K562 (cell line): Measurements from ENCODE around the gene TOX3. TPM values are rescaled to one million over a fixed set of nuclear protein-coding genes. Genes with fewer than 3 reads are reported as not detected.

Experiments used
- ATAC-seq: fragments of 200-7000 bp; cut with Tn5 transposase; 3 replicates; pipeline ENCODE4 v1.9.1; 2020; ENCODE audit warnings: moderate library complexity
- BruUV-seq: library from RNA; stranded (reverse); fragments of 400-500 nt; replicated peaks from 2 replicates; lab custom pipeline; 2021; lab: Mats Ljungman, UMichigan
- CTCF ChIA-PET: fragments of 300-600 bp; formaldehyde crosslinking; extraction: SDS; loops from one replicate; lab custom pipeline; 2021; ENCODE audit warnings: low intra/inter-chr PET ratio; lab: Yijun Ruan, JAX
- POLR2A ChIA-PET: fragments of 300-600, 350-650 bp; sonication (Branson Sonifier 250); formaldehyde crosslinking; extraction: SDS; loops from one replicate; lab custom pipeline; 2021; ENCODE audit warnings: antibody characterized with exemption, inconsistent platforms; lab: Yijun Ruan, JAX
- DNase-seq, 4 experiments: peaks; one replicate each; pipeline versions ENCODE4 v3.0.0 to v3.0.0-alpha.2; 2011 to 2018; ENCODE audit warnings: low spot score in 3 of 4, mixed read lengths in 3 of 4; ENCODE audit errors: extremely low read depth in 1 of 4
- FAIRE-seq: peaks from 2 replicates; lab custom pipeline; 2011; peaks lifted over from hg19 to GRCh38; lab: Jason Lieb, UNC
- H2AFZ ChIP-seq: 2 replicates; pipeline ENCODE4 v1.6.0; 2011; ENCODE audit warnings: low read depth, low read length, control low read depth, inconsistent platforms
- H3K27ac ChIP-seq: fragments of 200-600 bp; 3 replicates; pipeline ENCODE4 v1.8.0; 2011; ENCODE audit warnings: low read depth, mild to moderate bottlenecking, control low read depth, inconsistent platforms, low read length, moderate library complexity, mixed read lengths; ENCODE audit errors: extremely low read depth
- H3K27me3 ChIP-seq, 2 experiments: fragments of 300-600 bp in 1 of 2; 2 replicates in 1 of 2; 3 replicates in 1 of 2; pipeline versions ENCODE4 v1.6.0 to v1.8.0; 2011; ENCODE audit warnings: inconsistent platforms in 2 of 2, low read length in 2 of 2, mild to moderate bottlenecking in 1 of 2, mixed read lengths in 1 of 2, moderate library complexity in 1 of 2; ENCODE audit not compliant: control insufficient read depth in 2 of 2, insufficient read depth in 2 of 2
- H3K36me3 ChIP-seq: fragments of 300-600 bp; 3 replicates; pipeline ENCODE4 v1.8.0; 2011; ENCODE audit warnings: mild to moderate bottlenecking, low read length, inconsistent platforms; ENCODE audit not compliant: control insufficient read depth, insufficient read depth
- H3K4me1 ChIP-seq, 2 experiments: fragments of 200-600 bp in 1 of 2; replicated peaks in 1 of 2; 2 replicates in 1 of 2; 3 replicates in 1 of 2; pipeline versions ENCODE4 v1.5.1 to v1.8.0; 2011; ENCODE audit warnings: inconsistent platforms in 2 of 2, low read length in 2 of 2, mild to moderate bottlenecking in 1 of 2, mixed read lengths in 1 of 2, moderate library complexity in 1 of 2; ENCODE audit not compliant: control insufficient read depth in 2 of 2, insufficient read depth in 2 of 2
- H3K4me2 ChIP-seq: 2 replicates; pipeline ENCODE4 v1.6.1; 2011; ENCODE audit warnings: low read length, control low read depth, inconsistent platforms, mixed read lengths; ENCODE audit not compliant: insufficient read depth
- H3K4me3 ChIP-seq: fragments of 200-600 bp; sonication (generic), shearing (Covaris generic); 2 replicates; pipeline ENCODE4 v1.5.1; 2016; ENCODE audit warnings: control low read depth, inconsistent platforms
- H3K79me2 ChIP-seq: fragments of 200-600 bp; 3 replicates; pipeline ENCODE4 v1.8.0; 2011; ENCODE audit warnings: low read length, inconsistent platforms; ENCODE audit not compliant: control insufficient read depth, insufficient read depth
- H3K9ac ChIP-seq, 2 experiments: 2 replicates each; pipeline versions ENCODE4 v1.6.0 to v1.6.1; 2011; ENCODE audit warnings: low read depth in 2 of 2, low read length in 2 of 2, control low read depth in 1 of 2, inconsistent platforms in 1 of 2, mild to moderate bottlenecking in 1 of 2, mixed read lengths in 1 of 2; ENCODE audit not compliant: insufficient read depth in 1 of 2
- H3K9me1 ChIP-seq: one replicate; pipeline ENCODE4 v1.6.0; 2011; ENCODE audit warnings: inconsistent platforms, mild to moderate bottlenecking, low read length, moderate library complexity; ENCODE audit not compliant: control insufficient read depth, insufficient read depth
- H3K9me3 ChIP-seq: replicated peaks from 2 replicates; pipeline ENCODE4 v1.5.1; 2011; ENCODE audit warnings: low read depth, low read length, inconsistent platforms; ENCODE audit not compliant: control insufficient read depth, insufficient read depth
- H4K20me1 ChIP-seq: replicated peaks from 2 replicates; pipeline ENCODE4 v1.6.1; 2011; ENCODE audit warnings: low read length, inconsistent platforms, mixed read lengths; ENCODE audit not compliant: control insufficient read depth, insufficient read depth
- FOXP4 ChIP-seq: sonication (generic); formaldehyde crosslinking; IDR thresholded peaks from 2 replicates; pipeline ENCODE4 v1.8.0; 2022; ENCODE audit warnings: mild to moderate bottlenecking, missing genetic modification reagents, borderline replicate concordance
- THRAP3 ChIP-seq: fragments of 450-650 bp; IDR thresholded peaks from 2 replicates; pipeline ENCODE4 v1.6.1; 2016; ENCODE audit warnings: mild to moderate bottlenecking, inconsistent platforms, borderline replicate concordance
- ZFPM2 ChIP-seq: fragments of 250-450 bp; sonication (Bioruptor Pico); IDR thresholded peaks from 2 replicates; pipeline ENCODE4 v1.5.1; 2022; ENCODE audit warnings: mild to moderate bottlenecking
- WGBS: fragments of 100-300 bp; shearing (Covaris generic); methylation state at CpG from one replicate; pipeline ENCODE4 v1.1.6; 2016; ENCODE audit warnings: low coverage, mixed read lengths; ENCODE audit not compliant: insufficient coverage; ENCODE audit errors: missing lambda C conversion rate; 5-methylcytosine and 5-hydroxymethylcytosine counted together
- in situ Hi-C: fragments of 300-500 bp; cut with MboI; formaldehyde crosslinking; loops from 4 replicates; pipeline ENCODE4 v1.15.0; 2018; ENCODE audit warnings: inconsistent platforms, mixed read lengths
- intact Hi-C: fragments of 100-400 bp; cut with micrococcal nuclease; formaldehyde crosslinking; loops from 2 replicates; pipeline ENCODE4 v1.14.2; 2022
- polyA plus RNA-seq, 8 experiments: library from polyadenylated mRNA; depleted of rRNA in 4 of 8; stranded (reverse) in 5 of 8; unstranded in 3 of 8; fragments of >200 nt; fragmentation: Nextera tagmentation in 2 of 8; fragmentation: Illumina TruSeq in 1 of 8; extraction: Ambion mirVana in 2 of 8; extraction: Trizol in 1 of 8; gene quantifications; 2 replicates each; pipeline versions ENCODE4 v1.2.1 to v1.2.3, GENCODE V29; 2011 to 2014; ENCODE audit warnings: inconsistent platforms in 1 of 8, missing spikeins in 1 of 8
- total RNA-seq, 7 experiments: library from RNA; depleted of rRNA in 6 of 7; stranded (reverse); fragments of >200 nt in 6 of 7; fragmentation: Illumina TruSeq in 2 of 7; extraction: Trizol in 2 of 7; gene quantifications; 2 replicates each; pipeline versions ENCODE4 v1.2.1 to v1.2.3, GENCODE V29; 2011 to 2021; ENCODE audit warnings: low replicate concordance in 1 of 7
- TF ChIP-seq, protein P1 (sequence below): fragments of 450-650 bp; IDR thresholded peaks from 2 replicates; pipeline ENCODE4 v1.6.1; 2016; ENCODE audit warnings: low read depth, mild to moderate bottlenecking, moderate library complexity

TOX3 gene
- total and polyA plus RNA-seq, 9 of the 15 experiments (the other 6 are each of a cell fraction or from before 2014, with no cell fraction given) = not detected

GRCh38 chr16:52540910-52541309, 6.0 kb downstream of the TOX3 start:
- Histone ChIP-seq H3K9me3 (no peaks in the 10 kb centered on the region), H2AFZ (no peak overlapping the region), H4K20me1 (no peaks in the 10 kb centered on the region), H3K27me3 (no peaks in the 10 kb centered on the region), H3K4me1 (no peaks in the 10 kb centered on the region), H3K4me2 (no peak overlapping the region), H3K36me3 (no peaks in the 10 kb centered on the region), H3K9ac (no peak overlapping the region), H3K9me1 (no peaks in the 10 kb centered on the region), H3K4me3 (no peak overlapping the region), H3K27ac (no peak overlapping the region), H3K79me2 (no peaks in the 10 kb centered on the region)
- TF ChIP-seq, protein P1, sequence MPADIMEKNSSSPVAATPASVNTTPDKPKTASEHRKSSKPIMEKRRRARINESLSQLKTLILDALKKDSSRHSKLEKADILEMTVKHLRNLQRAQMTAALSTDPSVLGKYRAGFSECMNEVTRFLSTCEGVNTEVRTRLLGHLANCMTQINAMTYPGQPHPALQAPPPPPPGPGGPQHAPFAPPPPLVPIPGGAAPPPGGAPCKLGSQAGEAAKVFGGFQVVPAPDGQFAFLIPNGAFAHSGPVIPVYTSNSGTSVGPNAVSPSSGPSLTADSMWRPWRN = no peak
- no peak for TF ChIP-seq THRAP3
- TF ChIP-seq ZFPM2 (CRISPR knock-in tag) = no peak
- no peak for TF ChIP-seq FOXP4 (CRISPR knock-in tag)
- POLR2A ChIA-PET = no interaction called here
- FAIRE-seq = no peak
- no peak for DNase-seq
- intact Hi-C loops = no loop called here
- ATAC-seq = no peak
- BruUV-seq = no TSS peak
- in situ Hi-C loops = no loop called here
- 0% methylated on average over 2 of the region's 2 CpGs for WGBS
- CTCF ChIA-PET = no interaction called here
